ENCODE data around the gene PCDH9. TPM values are rescaled to one million over a fixed set of nuclear protein-coding genes. Genes with fewer than 3 reads are reported as not detected.
A peak's percentile ranks its signal among the peaks of the same experiment; 100 is the strongest.
"Not testable (repeated sequence)": the region's sequence is repeated elsewhere in the genome, so short reads cannot be mapped to it uniquely, and the experiment has no call there.

PCDH9 gene
- total RNA-seq, 1 donor from 2014 or later: 1.7 TPM

DNA sequence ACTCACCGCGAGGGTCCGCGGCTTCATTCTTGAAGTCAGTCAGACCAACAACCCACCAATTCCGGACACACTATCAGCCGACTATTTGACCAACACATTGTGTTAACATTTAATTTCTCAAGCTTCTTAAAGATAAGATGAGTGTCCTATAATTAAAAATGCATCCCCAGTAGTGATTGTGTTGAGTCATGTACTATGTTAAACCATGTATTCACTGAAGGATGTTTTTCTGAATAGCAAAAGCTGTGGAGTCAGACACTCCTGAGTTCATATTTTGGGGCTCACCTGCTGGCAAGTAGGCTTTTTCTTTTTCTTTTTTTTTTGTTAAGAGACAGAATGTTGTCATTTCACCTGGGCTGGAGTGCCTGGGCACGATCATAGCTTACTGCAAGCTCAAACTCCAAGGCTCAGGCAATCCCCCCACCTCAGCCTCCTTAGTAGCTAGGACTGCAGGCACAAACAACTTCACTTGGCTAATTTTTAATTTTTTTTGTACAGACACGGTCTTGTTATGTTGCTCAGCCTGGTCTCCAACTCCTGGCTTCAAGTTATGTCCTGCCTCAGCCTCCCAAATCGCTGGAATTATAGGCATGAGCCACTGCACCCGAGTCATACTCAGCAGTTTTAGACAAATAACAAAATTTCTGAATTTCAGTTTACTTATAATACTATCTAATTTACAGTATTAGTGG, 606.9 kb downstream of the PCDH9 start:
- peaks cover 2% of the 10 kb centered on the region for H3K4me1 Mint-ChIP-seq (ENCODE audit: low read depth)
- H3K27ac Mint-ChIP-seq: no peak overlapping the region
- H3K4me3 Mint-ChIP-seq (ENCODE audit: low read depth): no peak overlapping the region
- TF ChIP-seq, protein P1, sequence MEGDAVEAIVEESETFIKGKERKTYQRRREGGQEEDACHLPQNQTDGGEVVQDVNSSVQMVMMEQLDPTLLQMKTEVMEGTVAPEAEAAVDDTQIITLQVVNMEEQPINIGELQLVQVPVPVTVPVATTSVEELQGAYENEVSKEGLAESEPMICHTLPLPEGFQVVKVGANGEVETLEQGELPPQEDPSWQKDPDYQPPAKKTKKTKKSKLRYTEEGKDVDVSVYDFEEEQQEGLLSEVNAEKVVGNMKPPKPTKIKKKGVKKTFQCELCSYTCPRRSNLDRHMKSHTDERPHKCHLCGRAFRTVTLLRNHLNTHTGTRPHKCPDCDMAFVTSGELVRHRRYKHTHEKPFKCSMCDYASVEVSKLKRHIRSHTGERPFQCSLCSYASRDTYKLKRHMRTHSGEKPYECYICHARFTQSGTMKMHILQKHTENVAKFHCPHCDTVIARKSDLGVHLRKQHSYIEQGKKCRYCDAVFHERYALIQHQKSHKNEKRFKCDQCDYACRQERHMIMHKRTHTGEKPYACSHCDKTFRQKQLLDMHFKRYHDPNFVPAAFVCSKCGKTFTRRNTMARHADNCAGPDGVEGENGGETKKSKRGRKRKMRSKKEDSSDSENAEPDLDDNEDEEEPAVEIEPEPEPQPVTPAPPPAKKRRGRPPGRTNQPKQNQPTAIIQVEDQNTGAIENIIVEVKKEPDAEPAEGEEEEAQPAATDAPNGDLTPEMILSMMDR (IDR thresholded peaks at IDR 0.05; ENCODE audit: unreplicated experiment): no peak
- H3K36me3 Mint-ChIP-seq (ENCODE audit: insufficient read depth): no peaks in the 10 kb centered on the region
- DNase-seq (ENCODE audit: low spot score, unreplicated experiment): no peak
- no peaks in the 10 kb centered on the region for H3K27me3 Mint-ChIP-seq
- peaks cover 4% of the 10 kb centered on the region for H3K9me3 Mint-ChIP-seq (ENCODE audit: low read depth)

DNA sequence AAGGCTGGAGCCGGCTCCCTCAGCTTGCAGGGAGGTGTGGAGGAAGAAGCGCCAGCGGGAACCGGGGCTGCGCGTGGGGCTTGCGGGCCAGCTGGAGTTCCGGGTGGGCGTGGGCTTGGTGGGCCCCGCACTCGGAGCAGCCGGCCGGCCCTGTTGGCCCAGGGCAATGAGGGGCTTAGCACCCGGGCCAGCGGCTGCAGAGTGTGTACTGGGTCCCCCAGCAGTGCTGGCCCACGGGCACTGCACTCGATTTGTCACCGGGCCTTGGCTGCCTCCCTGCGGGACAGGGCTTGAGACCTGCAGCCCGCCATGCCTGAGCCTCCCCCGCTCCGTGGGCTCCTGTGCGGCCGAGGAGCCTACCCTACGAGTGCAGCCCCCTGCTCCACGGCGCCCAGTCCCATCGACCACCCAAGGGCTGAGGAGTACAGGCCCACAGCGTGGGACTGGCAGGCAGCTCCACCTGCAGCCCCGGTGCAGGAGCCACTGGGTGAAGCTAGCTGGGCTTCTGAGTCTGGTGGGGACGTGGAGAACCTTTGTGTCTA, 608.2 kb downstream of the PCDH9 start:
- H3K4me3 Mint-ChIP-seq (ENCODE audit: low read depth); DNase-seq (ENCODE audit: low spot score, unreplicated experiment); H3K9me3 Mint-ChIP-seq (ENCODE audit: low read depth); H3K27me3 Mint-ChIP-seq; H3K4me1 Mint-ChIP-seq (ENCODE audit: low read depth); H3K36me3 Mint-ChIP-seq (ENCODE audit: insufficient read depth); H3K27ac Mint-ChIP-seq: not testable (repeated sequence)

DNA sequence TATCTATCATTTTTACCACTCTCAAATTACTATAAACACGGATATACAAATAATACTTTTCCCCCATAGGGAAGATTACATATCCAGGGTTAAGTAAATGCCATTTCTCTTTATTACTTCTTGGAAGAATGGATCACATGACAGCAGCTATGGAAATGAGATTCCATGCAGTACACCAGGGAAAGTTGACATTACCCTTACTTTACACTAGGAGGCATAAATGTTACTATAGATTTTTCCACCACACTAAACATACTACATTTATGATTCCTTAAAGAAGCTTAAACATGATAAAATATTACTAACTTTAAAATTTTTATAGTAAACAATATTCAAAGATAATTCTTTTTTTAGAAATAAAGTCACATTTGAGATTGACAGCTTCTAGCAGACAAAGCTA, 611.4 kb downstream of the PCDH9 start:
- H3K27me3 Mint-ChIP-seq: no peaks in the 10 kb centered on the region

DNA sequence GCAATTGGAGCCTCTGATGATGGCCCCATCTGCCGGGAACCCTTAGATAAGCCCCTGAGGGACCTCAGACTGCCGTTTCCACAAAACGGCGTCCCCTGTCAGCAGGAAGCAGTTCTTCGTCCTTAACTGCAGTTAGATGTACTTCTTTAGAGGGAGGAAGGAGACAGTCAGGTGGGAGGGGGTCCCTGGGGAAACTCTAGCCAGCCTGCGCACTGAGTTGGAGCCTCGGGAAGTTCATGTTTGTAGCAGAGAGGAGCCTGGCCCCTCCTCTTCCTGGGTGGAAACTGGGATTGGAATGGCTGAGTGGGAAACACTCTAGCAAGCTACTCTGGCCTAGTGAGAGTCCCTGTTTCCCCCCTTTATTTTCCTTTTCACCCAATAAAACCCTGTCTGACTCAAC, 612.4 kb downstream of the PCDH9 start:
- H3K4me1 Mint-ChIP-seq (ENCODE audit: low read depth): peaks cover 2% of the 10 kb centered on the region
- no peaks in the 10 kb centered on the region for H3K27me3 Mint-ChIP-seq
- no peak overlapping the region for H3K4me3 Mint-ChIP-seq (ENCODE audit: low read depth)
- H3K27ac Mint-ChIP-seq: no peak overlapping the region
- H3K36me3 Mint-ChIP-seq (ENCODE audit: insufficient read depth): peaks cover 2% of the 10 kb centered on the region
- DNase-seq (ENCODE audit: low spot score, unreplicated experiment): no peak
- TF ChIP-seq, protein P1 (IDR thresholded peaks at IDR 0.05; ENCODE audit: unreplicated experiment): no peak
- peaks cover 18% of the 10 kb centered on the region for H3K9me3 Mint-ChIP-seq (ENCODE audit: low read depth)

More for the DNA sequence above, 611.4 kb downstream of the PCDH9 start:
- Mint-ChIP-seq H3K4me3 (ENCODE audit: low read depth) (no peak overlapping the region), H3K27ac (no peak overlapping the region), H3K36me3 (ENCODE audit: insufficient read depth) (peaks cover 2% of the 10 kb centered on the region), H3K9me3 (ENCODE audit: low read depth) (peaks cover 18% of the 10 kb centered on the region), H3K4me1 (ENCODE audit: low read depth) (peaks cover 2% of the 10 kb centered on the region)
- no peak for DNase-seq (ENCODE audit: low spot score, unreplicated experiment)
- TF ChIP-seq, protein P1 (IDR thresholded peaks at IDR 0.05; ENCODE audit: unreplicated experiment): peak; percentile 51

DNA sequence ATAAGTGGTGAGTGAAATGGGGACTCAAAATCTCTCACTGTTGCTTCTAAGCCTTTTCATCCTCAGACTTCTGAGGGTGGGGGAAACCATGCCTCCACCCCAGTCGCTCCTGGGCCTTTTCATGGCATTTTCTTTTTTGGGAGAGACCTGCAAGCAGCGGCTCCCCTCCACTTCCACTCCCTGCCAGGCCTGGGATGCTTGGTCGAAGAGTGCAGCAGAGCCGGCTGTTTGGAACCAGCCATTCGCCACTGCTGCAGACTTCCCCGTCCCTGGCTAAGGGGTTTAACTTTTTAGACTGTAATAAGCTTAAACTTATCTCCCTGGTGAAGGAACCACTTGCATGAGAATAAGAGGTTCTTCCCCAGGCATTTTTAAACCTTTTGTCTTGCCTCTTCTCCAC, 617.2 kb downstream of the PCDH9 start:
- no peak for DNase-seq (ENCODE audit: low spot score, unreplicated experiment)
- Mint-ChIP-seq H3K4me1 (ENCODE audit: low read depth) (no peaks in the 10 kb centered on the region), H3K36me3 (ENCODE audit: insufficient read depth) (peaks cover 2% of the 10 kb centered on the region), H3K27ac (no peak overlapping the region), H3K4me3 (ENCODE audit: low read depth) (no peak overlapping the region), H3K27me3 (no peaks in the 10 kb centered on the region), H3K9me3 (ENCODE audit: low read depth) (peaks cover 14% of the 10 kb centered on the region)
- TF ChIP-seq, protein P1 (IDR thresholded peaks at IDR 0.05; ENCODE audit: unreplicated experiment): no peak

DNA sequence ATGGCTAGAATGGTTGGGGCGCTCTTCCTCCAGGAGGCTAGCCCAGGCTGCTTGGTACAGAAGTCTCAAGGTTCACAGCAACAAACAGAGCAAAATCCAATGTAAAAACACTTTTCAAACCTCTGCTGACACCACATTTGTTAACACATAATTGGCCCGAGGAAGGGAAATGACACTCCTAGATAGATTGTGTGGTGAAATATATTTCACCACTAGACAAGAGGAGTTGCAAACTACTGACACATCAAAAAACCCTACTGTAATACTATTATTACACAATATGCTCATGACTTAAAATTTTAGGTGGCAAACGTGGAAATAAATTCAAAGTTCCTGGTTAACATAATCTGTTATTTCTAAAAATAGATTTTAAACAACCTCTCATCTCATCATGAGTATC, 643.6 kb downstream of the PCDH9 start:
- Mint-ChIP-seq H3K36me3 (ENCODE audit: insufficient read depth) (no peaks in the 10 kb centered on the region), H3K4me1 (ENCODE audit: low read depth) (peaks cover 21% of the 10 kb centered on the region), H3K27ac (no peak overlapping the region), H3K9me3 (ENCODE audit: low read depth) (no peaks in the 10 kb centered on the region), H3K27me3 (no peaks in the 10 kb centered on the region), H3K4me3 (ENCODE audit: low read depth) (no peak overlapping the region)
- DNase-seq (ENCODE audit: low spot score, unreplicated experiment): no peak
- TF ChIP-seq, protein P1 (IDR thresholded peaks at IDR 0.05; ENCODE audit: unreplicated experiment): no peak
